ENCODE measurements around the gene ERVK3-1. TPM values are rescaled to one million over a fixed set of nuclear protein-coding genes. Genes with fewer than 3 reads are reported as not detected.
A peak's percentile ranks its signal among the peaks of the same experiment; 100 is the strongest.

Gene ERVK3-1
- total and polyA plus RNA-seq, 2 of the 8 experiments (the other 6 are each of a cell fraction or from before 2014, with no cell fraction given), result 29.9 to 31.5 TPM

DNA sequence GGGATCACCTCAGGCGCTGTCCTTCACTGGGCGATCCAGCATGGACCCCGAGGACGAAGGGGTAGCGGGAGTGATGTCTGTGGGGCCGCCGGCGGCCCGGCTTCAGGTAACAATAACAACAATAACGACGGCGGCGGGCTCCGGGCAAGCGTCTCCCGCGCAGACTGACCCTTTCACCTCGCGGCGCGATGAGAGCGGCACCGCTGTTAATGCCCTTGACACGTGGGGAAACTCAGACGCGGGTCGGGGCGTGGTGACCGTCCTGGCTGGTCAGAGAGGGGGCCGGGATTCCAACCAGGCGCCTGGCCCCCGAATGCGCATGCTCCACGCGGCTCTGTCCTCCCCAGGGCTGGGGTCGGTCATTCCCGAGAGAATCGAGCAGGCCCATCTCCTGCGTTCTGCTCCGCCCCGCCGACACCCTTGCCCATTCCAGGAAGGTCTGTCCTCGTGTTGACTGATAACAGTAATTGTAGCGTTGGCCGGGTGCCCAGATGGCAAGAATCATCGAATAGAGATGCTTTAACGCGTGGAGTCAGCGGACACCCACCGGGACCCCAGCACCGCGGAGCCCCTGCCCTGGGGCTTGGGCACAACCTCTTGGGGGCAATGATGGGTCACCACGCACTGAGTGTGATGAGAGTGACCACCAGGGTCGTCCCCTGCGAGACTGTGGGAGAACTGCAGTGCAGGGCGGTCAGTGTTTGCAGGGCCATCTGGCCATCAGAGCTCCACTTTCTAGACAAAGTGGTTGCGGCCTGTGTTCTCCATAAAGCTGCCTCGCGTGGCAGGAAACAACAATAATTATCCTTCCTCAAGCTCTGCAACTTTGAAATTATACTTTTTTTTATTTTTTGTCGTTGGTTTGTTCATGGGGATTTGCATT lies 25.9 kb upstream of the ERVK3-1 start:
- Histone ChIP-seq H4K5ac (ENCODE audit: insufficient read length, low read depth, low read length) (peak overlapping the region; percentile 97), H3K36me3 (ENCODE audit: control insufficient read depth in 2 of 4, insufficient read depth in 4 of 4, low read length in 3 of 4) (peaks cover 0 to 13% (median 2%) of the 10 kb centered on the region in 4 experiments; a peak in 3 of 8 replicates), H3K4me3 (ENCODE audit: extremely low read depth in 1 of 4, insufficient read depth in 2 of 4, low read depth in 3 of 4, low read length in 4 of 4) (peak overlapping the region; percentile 86 to 97 (median 94)), H3K27ac (ENCODE audit: low read depth, low read length) (peak overlapping the region; percentile 83), H3K27me3 (replicated peaks in 1 of 4; ENCODE audit: control insufficient read depth in 3 of 4, extremely low read depth in 1 of 4, insufficient read depth in 3 of 4, low read length in 3 of 4) (no peaks in the 10 kb centered on the region), H3K4me2 (ENCODE audit: insufficient read depth in 1 of 2, low read depth in 2 of 2, low read length in 2 of 2) (peak overlapping the region; percentile 74 to 90), H3K79me1 (ENCODE audit: low read depth, low read length) (peaks cover 15% of the 10 kb centered on the region), H3K4me1 (replicated peaks in 1 of 4; ENCODE audit: control insufficient read depth in 3 of 4, insufficient read depth in 4 of 4, low read length in 3 of 4) (peaks cover 4 to 11% (median 6%) of the 10 kb centered on the region in 4 experiments; a peak in 6 of 7 replicates), H3K9ac (replicated peaks in 1 of 4; ENCODE audit: extremely low read depth in 1 of 4, low read depth in 3 of 4, low read length in 3 of 4) (peak overlapping the region; percentile 89 to 97 (median 93)), H3K23me2 (ENCODE audit: low read depth, low read length) (peaks cover 6% of the 10 kb centered on the region), H3K18ac (ENCODE audit: extremely low read depth, low read length) (peak overlapping the region; percentile 78), H3K79me2 (ENCODE audit: control insufficient read depth in 1 of 2, insufficient read depth in 2 of 2, low read length in 2 of 2) (peaks cover 27 to 58% of the 10 kb centered on the region in 2 experiments), H2AK5ac (ENCODE audit: low read depth, low read length) (no peak overlapping the region; the same call in none of the 2 replicates), H2BK120ac (replicated peaks; ENCODE audit: low read depth, low read length) (no peak overlapping the region), H3K9me3 (ENCODE audit: insufficient read depth in 2 of 2, low read depth in 1 of 2, low read length in 1 of 2) (no peaks in the 10 kb centered on the region), H3K23ac (ENCODE audit: insufficient read length) (no peak overlapping the region), H2BK12ac (ENCODE audit: low read depth, low read length) (peak overlapping the region; percentile 68; the same call in 1 of the 2 replicates), H3K14ac (ENCODE audit: insufficient read length) (no peak overlapping the region), H3K4ac (replicated peaks; ENCODE audit: insufficient read length, low read depth, low read length) (peak overlapping the region; percentile 81), H2BK15ac (ENCODE audit: low read length) (no peak overlapping the region), H4K20me1 (replicated peaks in 1 of 2; ENCODE audit: control insufficient read depth in 1 of 2, insufficient read depth in 2 of 2, low read length in 2 of 2) (peaks cover 9 to 18% of the 10 kb centered on the region in 2 experiments), H4K8ac (ENCODE audit: extremely low read depth, insufficient read depth, low read length) (peak overlapping the region; percentile 99), H2AFZ (ENCODE audit: low read length) (peak overlapping the region; percentile 37; the same call in 1 of the 2 replicates), H2BK5ac (ENCODE audit: low read depth, low read length) (peak overlapping the region; percentile 96), H2BK20ac (ENCODE audit: low read length) (no peak overlapping the region), H3K56ac (replicated peaks; ENCODE audit: insufficient read length, low read depth, low read length) (peak overlapping the region; percentile 97), H4K91ac (replicated peaks; ENCODE audit: insufficient read length, low read length) (peak overlapping the region; percentile 84)
- CTCF ChIA-PET (ENCODE audit: partially characterized antibody), result no interaction called here
- WGBS, 2 experiments (ENCODE audit: extremely low coverage in 1 of 2, insufficient coverage in 1 of 2, insufficient read length in 1 of 2, insufficient replicate concordance in 2 of 2, low coverage in 1 of 2, low lambda C conversion rate in 2 of 2, missing lambda C conversion rate in 1 of 2), result 3% methylated on average over 43 of the region's 60 CpGs; no CpG with 5 or more reads in 1 of the 2 experiments
- DNase-seq (ENCODE audit: low read depth in 1 of 2, low spot score in 2 of 2) (peak; percentile 25 to 86), FAIRE-seq (no peak)
- POLR2A ChIA-PET (ENCODE audit: partially characterized antibody), result interaction anchor here (0.6 to 3.9 kb wide), 31 partner anchors 9 to 222 kb away, joined by 3 to 30 read pairs (median 4); partner anchors contain the start of genes ERVK3-1, ZNF274, ZNF544 and ZSCAN22
- TF ChIP-seq, protein P1, sequence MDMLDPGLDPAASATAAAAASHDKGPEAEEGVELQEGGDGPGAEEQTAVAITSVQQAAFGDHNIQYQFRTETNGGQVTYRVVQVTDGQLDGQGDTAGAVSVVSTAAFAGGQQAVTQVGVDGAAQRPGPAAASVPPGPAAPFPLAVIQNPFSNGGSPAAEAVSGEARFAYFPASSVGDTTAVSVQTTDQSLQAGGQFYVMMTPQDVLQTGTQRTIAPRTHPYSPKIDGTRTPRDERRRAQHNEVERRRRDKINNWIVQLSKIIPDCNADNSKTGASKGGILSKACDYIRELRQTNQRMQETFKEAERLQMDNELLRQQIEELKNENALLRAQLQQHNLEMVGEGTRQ (IDR thresholded peaks at IDR 0.05; ENCODE audit: low read length), result no peak
- TF ChIP-seq POLR2A (IDR thresholded peaks at IDR 0.05; ENCODE audit: control extremely low read depth in 1 of 2, low read depth in 2 of 2, low read length in 2 of 2), result peak; percentile 12 to 43; a peak in 2 of 3 replicates
- TF ChIP-seq, protein P2, sequence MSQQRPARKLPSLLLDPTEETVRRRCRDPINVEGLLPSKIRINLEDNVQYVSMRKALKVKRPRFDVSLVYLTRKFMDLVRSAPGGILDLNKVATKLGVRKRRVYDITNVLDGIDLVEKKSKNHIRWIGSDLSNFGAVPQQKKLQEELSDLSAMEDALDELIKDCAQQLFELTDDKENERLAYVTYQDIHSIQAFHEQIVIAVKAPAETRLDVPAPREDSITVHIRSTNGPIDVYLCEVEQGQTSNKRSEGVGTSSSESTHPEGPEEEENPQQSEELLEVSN (IDR thresholded peaks at IDR 0.05), result peak; percentile 52
